Endothelial cell (in vitro differentiated cells): ENCODE measurements around the gene TFF3. TPM values are rescaled to one million over a fixed set of nuclear protein-coding genes. Genes with fewer than 3 reads are reported as not detected.

Experiments used
- DNase-seq: peaks from one replicate; pipeline ENCODE4 v3.0.0; 2021; ENCODE audit warnings: low spot score
- H3K27ac Mint-ChIP-seq: one replicate; pipeline ENCODE4 v1.8.0; 2021; ENCODE audit warnings: mixed read lengths, inconsistent platforms; ENCODE audit not compliant: unreplicated experiment
- H3K27me3 Mint-ChIP-seq: one replicate; pipeline ENCODE4 v1.8.0; 2021; ENCODE audit warnings: mild to moderate bottlenecking, moderate library complexity, mixed read lengths, inconsistent platforms; ENCODE audit not compliant: unreplicated experiment
- H3K36me3 Mint-ChIP-seq: one replicate; pipeline ENCODE4 v1.8.0; 2021; ENCODE audit warnings: mild to moderate bottlenecking, low read depth, mixed read lengths, inconsistent platforms; ENCODE audit not compliant: unreplicated experiment
- H3K4me1 Mint-ChIP-seq: one replicate; pipeline ENCODE4 v1.8.0; 2021; ENCODE audit warnings: mild to moderate bottlenecking, mixed read lengths, inconsistent platforms; ENCODE audit not compliant: unreplicated experiment
- H3K4me3 Mint-ChIP-seq: one replicate; pipeline ENCODE4 v1.8.0; 2021; ENCODE audit warnings: mild to moderate bottlenecking, mixed read lengths, inconsistent platforms; ENCODE audit not compliant: unreplicated experiment
- H3K9me3 Mint-ChIP-seq: one replicate; pipeline ENCODE4 v1.8.0; 2021; ENCODE audit warnings: mixed read lengths, inconsistent platforms; ENCODE audit not compliant: unreplicated experiment
- CTCF ChIP-seq: fragments of 200-600 bp; sonication (generic); IDR thresholded peaks from one replicate; pipeline ENCODE4 v1.5.0; 2021; ENCODE audit warnings: antibody characterized with exemption; ENCODE audit not compliant: unreplicated experiment
- total RNA-seq: library from RNA; stranded (reverse); fragmentation: NEBNext Ultra II Directional; extraction: Animal tissue kit (Norgen Biotek cat#: 25700); gene quantifications from one replicate; pipeline ENCODE4 v1.2.1, GENCODE V29; 2021; ENCODE audit not compliant: unreplicated experiment

The TFF3 gene
- total RNA-seq, 1 donor from 2014 or later, result not detected

GRCh38 chr21:42361286-42361685 lies 46.1 kb upstream of the TFF3 start:
- Mint-ChIP-seq H3K27ac (no peak overlapping the region), H3K9me3 (peaks cover 5% of the 10 kb centered on the region), H3K27me3 (peaks cover 2% of the 10 kb centered on the region), H3K4me1 (peaks cover 3% of the 10 kb centered on the region), H3K36me3 (peaks cover 10% of the 10 kb centered on the region), H3K4me3 (no peak overlapping the region)
- no peak for DNase-seq
- no peak for TF ChIP-seq CTCF

- Mint-ChIP-seq H3K36me3 (peaks cover 10% of the 10 kb centered on the region), H3K4me3 (no peak overlapping the region), H3K27ac (no peak overlapping the region), H3K4me1 (no peaks in the 10 kb centered on the region), H3K9me3 (peaks cover 5% of the 10 kb centered on the region), H3K27me3 (peaks cover 2% of the 10 kb centered on the region)
- TF ChIP-seq CTCF, result no peak
- DNase-seq, result no peak
These were observed 45.1 kb upstream of the TFF3 start for GRCh38 chr21:42360317-42360716.

GRCh38 chr21:42358937-42359336 lies 43.7 kb upstream of the TFF3 start:
- H3K36me3 Mint-ChIP-seq, result peaks cover 10% of the 10 kb centered on the region
- TF ChIP-seq CTCF, result no peak
- peaks cover 2% of the 10 kb centered on the region for H3K27me3 Mint-ChIP-seq
- no peaks in the 10 kb centered on the region for H3K4me1 Mint-ChIP-seq
- no peak overlapping the region for H3K27ac Mint-ChIP-seq
- peaks cover 5% of the 10 kb centered on the region for H3K9me3 Mint-ChIP-seq
- no peak for DNase-seq
- H3K4me3 Mint-ChIP-seq, result no peak overlapping the region

- DNase-seq, result no peak
- TF ChIP-seq CTCF, result no peak
- Mint-ChIP-seq H3K9me3 (peaks cover 5% of the 10 kb centered on the region), H3K27ac (no peak overlapping the region), H3K4me3 (no peak overlapping the region), H3K36me3 (peaks cover 10% of the 10 kb centered on the region), H3K4me1 (peaks cover 4% of the 10 kb centered on the region), H3K27me3 (peaks cover 2% of the 10 kb centered on the region)
These were observed 43.1 kb upstream of the TFF3 start for GRCh38 chr21:42358261-42358660.

GRCh38 chr21:42357307-42357706 lies 42.1 kb upstream of the TFF3 start:
- peaks cover 4% of the 10 kb centered on the region for H3K27me3 Mint-ChIP-seq
- H3K9me3 Mint-ChIP-seq, result peaks cover 5% of the 10 kb centered on the region
- no peak for TF ChIP-seq CTCF
- peaks cover 10% of the 10 kb centered on the region for H3K36me3 Mint-ChIP-seq
- H3K4me1 Mint-ChIP-seq, result peaks cover 6% of the 10 kb centered on the region
- H3K27ac Mint-ChIP-seq, result peak overlapping the region; percentile 9
- no peak overlapping the region for H3K4me3 Mint-ChIP-seq
- no peak for DNase-seq
